GM19035 (cell line): Measurements from ENCODE around the gene CDKN2C.
"Not testable (repeated sequence)": the region's sequence is repeated elsewhere in the genome, so short reads cannot be mapped to it uniquely, and the experiment has no call there.

Experiments
- ATAC-seq: cut with Tn5 transposase; IDR thresholded peaks from one replicate; pipeline ENCODE4 v1.9.1; 2021; ENCODE audit not compliant: unreplicated experiment

Gene CDKN2C

GRCh38 chr1:50978144-50978851 is 8.3 kb downstream of the CDKN2C start:
- ATAC-seq = peak; percentile 34

- no peak for ATAC-seq
Observed at GRCh38 chr1:50978852-50979781, 9.1 kb downstream of the CDKN2C start.

- ATAC-seq = no peak
Observed at GRCh38 chr1:50979937-50980336, 9.9 kb downstream of the CDKN2C start.

GRCh38 chr1:50980505-50980904 is 10.5 kb downstream of the CDKN2C start:
- no peak for ATAC-seq

GRCh38 chr1:50981741-50982140 is 11.7 kb downstream of the CDKN2C start:
- ATAC-seq = no peak

GRCh38 chr1:50982611-50983010 is 12.6 kb downstream of the CDKN2C start:
- no peak for ATAC-seq

- ATAC-seq = no peak
Observed at GRCh38 chr1:50983219-50983802, 13.3 kb downstream of the CDKN2C start.

GRCh38 chr1:50985094-50985493 is 15.0 kb downstream of the CDKN2C start:
- no peak for ATAC-seq

- ATAC-seq = no peak
Observed at GRCh38 chr1:50986653-50987052, 16.6 kb downstream of the CDKN2C start.

- ATAC-seq = no peak
Observed at GRCh38 chr1:50989694-50990093, 19.6 kb downstream of the CDKN2C start.

GRCh38 chr1:50992532-50993318 is 22.7 kb downstream of the CDKN2C start:
- ATAC-seq = no peak

- no peak for ATAC-seq
Observed at GRCh38 chr1:50993645-50994044, 23.6 kb downstream of the CDKN2C start.

- ATAC-seq = no peak
Observed at GRCh38 chr1:50994997-50995396, 25.0 kb downstream of the CDKN2C start.

GRCh38 chr1:50995651-50996050 is 25.6 kb downstream of the CDKN2C start:
- ATAC-seq = no peak

GRCh38 chr1:50996083-50996482 is 26.0 kb downstream of the CDKN2C start:
- no peak for ATAC-seq

GRCh38 chr1:50999375-50999774 is 29.3 kb downstream of the CDKN2C start:
- ATAC-seq = not testable (repeated sequence)

- ATAC-seq = no peak
Observed at GRCh38 chr1:51000160-51000559, 30.1 kb downstream of the CDKN2C start.

GRCh38 chr1:51000651-51001050 is 30.6 kb downstream of the CDKN2C start:
- no peak for ATAC-seq

GRCh38 chr1:51002516-51002915 is 32.5 kb downstream of the CDKN2C start:
- no peak for ATAC-seq

- ATAC-seq = not testable (repeated sequence)
Observed at GRCh38 chr1:51005549-51005948, 35.5 kb downstream of the CDKN2C start.

GRCh38 chr1:51009381-51009780 is 39.3 kb downstream of the CDKN2C start:
- ATAC-seq = no peak
